MM.1S (cell line): ENCODE data around the gene ZBTB7C.

Experiments
- EZH2 ChIP-seq: fragments of 300-600 bp; sonication (generic); optimal IDR thresholded peaks from 2 replicates; pipeline ENCODE3; 2017; ENCODE audit warnings: low read depth, mild to moderate bottlenecking, antibody characterized with exemption, low read length, mixed read lengths
- TF ChIP-seq, protein P1 (sequence below): fragments of 300-600 bp; sonication (generic); IDR thresholded peaks from 2 replicates; pipeline ENCODE4 v1.5.1; 2016; ENCODE audit warnings: antibody characterized with exemption, low read length, mixed read lengths

DNA sequence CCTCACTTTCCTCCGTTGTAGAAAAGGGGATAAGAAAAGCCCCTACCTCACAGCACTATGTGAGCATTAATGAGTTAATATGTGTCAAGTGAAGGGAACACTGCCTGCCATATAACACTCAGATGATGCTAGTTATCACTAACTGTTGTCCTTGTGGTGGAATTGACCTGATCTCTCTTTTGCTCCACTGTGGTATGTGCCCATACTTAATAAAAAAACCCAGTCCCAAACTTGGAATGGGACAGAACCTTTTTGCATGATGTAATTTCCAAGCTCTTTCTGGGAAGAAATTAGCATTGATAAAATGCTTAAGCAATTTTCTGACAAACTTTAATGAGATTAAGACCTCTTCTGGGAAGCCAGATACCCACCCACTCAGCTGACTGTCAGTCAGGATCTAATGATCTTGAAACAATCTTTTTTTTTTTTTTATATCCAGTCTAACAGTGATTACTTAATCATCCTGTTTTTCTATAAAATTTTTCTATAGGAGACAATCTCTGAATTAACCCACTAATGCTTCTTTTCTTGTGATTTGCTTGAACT, 158.7 kb downstream of the ZBTB7C start:
- TF ChIP-seq, protein P1, sequence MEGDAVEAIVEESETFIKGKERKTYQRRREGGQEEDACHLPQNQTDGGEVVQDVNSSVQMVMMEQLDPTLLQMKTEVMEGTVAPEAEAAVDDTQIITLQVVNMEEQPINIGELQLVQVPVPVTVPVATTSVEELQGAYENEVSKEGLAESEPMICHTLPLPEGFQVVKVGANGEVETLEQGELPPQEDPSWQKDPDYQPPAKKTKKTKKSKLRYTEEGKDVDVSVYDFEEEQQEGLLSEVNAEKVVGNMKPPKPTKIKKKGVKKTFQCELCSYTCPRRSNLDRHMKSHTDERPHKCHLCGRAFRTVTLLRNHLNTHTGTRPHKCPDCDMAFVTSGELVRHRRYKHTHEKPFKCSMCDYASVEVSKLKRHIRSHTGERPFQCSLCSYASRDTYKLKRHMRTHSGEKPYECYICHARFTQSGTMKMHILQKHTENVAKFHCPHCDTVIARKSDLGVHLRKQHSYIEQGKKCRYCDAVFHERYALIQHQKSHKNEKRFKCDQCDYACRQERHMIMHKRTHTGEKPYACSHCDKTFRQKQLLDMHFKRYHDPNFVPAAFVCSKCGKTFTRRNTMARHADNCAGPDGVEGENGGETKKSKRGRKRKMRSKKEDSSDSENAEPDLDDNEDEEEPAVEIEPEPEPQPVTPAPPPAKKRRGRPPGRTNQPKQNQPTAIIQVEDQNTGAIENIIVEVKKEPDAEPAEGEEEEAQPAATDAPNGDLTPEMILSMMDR: no peak
- TF ChIP-seq EZH2: no peak
